ENCODE data around the gene USP40.

DNA sequence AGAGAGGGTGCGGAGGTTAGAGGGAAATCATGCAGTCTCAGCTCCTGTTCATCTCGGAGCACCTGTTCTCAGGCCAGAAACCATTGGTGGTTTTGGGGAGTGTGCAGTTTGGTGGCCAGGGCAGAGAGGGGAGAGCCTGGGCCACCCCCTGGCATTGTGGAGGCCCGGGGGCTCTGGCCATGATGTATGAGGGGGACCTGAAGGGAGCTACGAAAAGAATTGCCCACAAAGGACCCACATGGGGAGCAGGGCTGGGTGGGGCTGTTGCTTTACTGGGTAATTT, 124.6 kb downstream of the USP40 start:
- TF ChIP-seq, protein P1, sequence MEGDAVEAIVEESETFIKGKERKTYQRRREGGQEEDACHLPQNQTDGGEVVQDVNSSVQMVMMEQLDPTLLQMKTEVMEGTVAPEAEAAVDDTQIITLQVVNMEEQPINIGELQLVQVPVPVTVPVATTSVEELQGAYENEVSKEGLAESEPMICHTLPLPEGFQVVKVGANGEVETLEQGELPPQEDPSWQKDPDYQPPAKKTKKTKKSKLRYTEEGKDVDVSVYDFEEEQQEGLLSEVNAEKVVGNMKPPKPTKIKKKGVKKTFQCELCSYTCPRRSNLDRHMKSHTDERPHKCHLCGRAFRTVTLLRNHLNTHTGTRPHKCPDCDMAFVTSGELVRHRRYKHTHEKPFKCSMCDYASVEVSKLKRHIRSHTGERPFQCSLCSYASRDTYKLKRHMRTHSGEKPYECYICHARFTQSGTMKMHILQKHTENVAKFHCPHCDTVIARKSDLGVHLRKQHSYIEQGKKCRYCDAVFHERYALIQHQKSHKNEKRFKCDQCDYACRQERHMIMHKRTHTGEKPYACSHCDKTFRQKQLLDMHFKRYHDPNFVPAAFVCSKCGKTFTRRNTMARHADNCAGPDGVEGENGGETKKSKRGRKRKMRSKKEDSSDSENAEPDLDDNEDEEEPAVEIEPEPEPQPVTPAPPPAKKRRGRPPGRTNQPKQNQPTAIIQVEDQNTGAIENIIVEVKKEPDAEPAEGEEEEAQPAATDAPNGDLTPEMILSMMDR (IDR thresholded peaks at IDR 0.05) = no peak
- TF ChIP-seq EP300 (IDR thresholded peaks at IDR 0.05) = no peak
